ENCODE results near the gene ZNF75A. TPM values are rescaled to one million over a fixed set of nuclear protein-coding genes. Genes with fewer than 3 reads are reported as not detected.

The ZNF75A gene
- total and polyA plus RNA-seq, 9 of the 15 experiments (the other 6 are each of a cell fraction or from before 2014, with no cell fraction given): 7.2 to 24.5 (median 17.1) TPM

GRCh38 chr16:3317315-3317999 lies 12.2 kb downstream of the ZNF75A start (continued):
- TF ChIP-seq MGA (IDR thresholded peaks at IDR 0.05): peak; percentile 55
- peak; percentile 72 for TF ChIP-seq CBX5 (IDR thresholded peaks at IDR 0.05; ENCODE audit: borderline replicate concordance, low read depth)
- no peak for TF ChIP-seq ELK3 (CRISPR knock-in tag; IDR thresholded peaks at IDR 0.05)
- TF ChIP-seq CEBPG (CRISPR knock-in tag; IDR thresholded peaks at IDR 0.05): no peak
- peak in 1 of 2 experiments; percentile 41; a peak in 1 of 4 replicates for TF ChIP-seq CEBPG (tag; conservative IDR thresholded peaks at IDR 0.05 in 1 of 2, IDR thresholded peaks at IDR 0.05 in 1 of 2)
- TF ChIP-seq, protein P1, sequence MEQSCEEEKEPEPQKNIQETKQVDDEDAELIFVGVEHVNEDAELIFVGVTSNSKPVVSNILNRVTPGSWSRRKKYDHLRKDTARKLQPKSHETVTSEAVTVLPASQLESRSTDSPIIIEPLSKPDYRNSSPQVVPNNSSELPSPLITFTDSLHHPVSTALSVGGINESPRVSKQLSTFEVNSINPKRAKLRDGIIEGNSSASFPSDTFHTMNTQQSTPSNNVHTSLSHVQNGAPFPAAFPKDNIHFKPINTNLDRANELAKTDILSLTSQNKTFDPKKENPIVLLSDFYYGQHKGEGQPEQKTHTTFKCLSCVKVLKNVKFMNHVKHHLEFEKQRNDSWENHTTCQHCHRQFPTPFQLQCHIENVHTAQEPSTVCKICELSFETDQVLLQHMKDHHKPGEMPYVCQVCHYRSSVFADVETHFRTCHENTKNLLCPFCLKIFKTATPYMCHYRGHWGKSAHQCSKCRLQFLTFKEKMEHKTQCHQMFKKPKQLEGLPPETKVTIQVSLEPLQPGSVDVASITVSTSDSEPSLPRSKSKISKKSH (CRISPR knock-in tag; IDR thresholded peaks at IDR 0.05): peak; percentile 99
- TF ChIP-seq TBL1XR1 (IDR thresholded peaks at IDR 0.05; ENCODE audit: low read length in 2 of 2): no peak
- TF ChIP-seq RBM15 (IDR thresholded peaks at IDR 0.05; ENCODE audit: insufficient read depth, low read length): no peak
- TF ChIP-seq XRCC4 (IDR thresholded peaks at IDR 0.05; ENCODE audit: extremely low read depth, insufficient read depth, insufficient read length): no peak
- TF ChIP-seq ZNF324 (CRISPR knock-in tag; IDR thresholded peaks at IDR 0.05): no peak
- no peak for TF ChIP-seq ZNF140 (CRISPR knock-in tag; IDR thresholded peaks at IDR 0.05)
- TF ChIP-seq MEF2D (tag; conservative IDR thresholded peaks at IDR 0.05; ENCODE audit: low read depth): 0 out of 2 replicates have a peak, but pooled peaks have one; percentile 28
